ENCODE measurements around the gene MBD4. TPM values are rescaled to one million over a fixed set of nuclear protein-coding genes. Genes with fewer than 3 reads are reported as not detected.

Gene MBD4
- total RNA-seq, 4 donors from 2014 or later = 15.5 to 42.0 (median 32.8) TPM

GRCh38 chr3:129412542-129413198, 27.1 kb downstream of the MBD4 start:
- WGBS, 2 donors = 36 to 56% methylated on average over 6 of the region's 6 CpGs

GRCh38 chr3:129410971-129411370, 28.8 kb downstream of the MBD4 start:
- 86 to 88% methylated on average over 17 of the region's 17 CpGs for WGBS, 2 donors
- no peaks in the 10 kb centered on the region for H3K9me3 ChIP-seq
- no peak for DNase-seq (ENCODE audit: low spot score in 2 of 2)
- no peak for TF ChIP-seq EP300 (IDR thresholded peaks at IDR 0.05)
- TF ChIP-seq POLR2A (IDR thresholded peaks at IDR 0.05) = no peak
- no peak for TF ChIP-seq CTCF (IDR thresholded peaks at IDR 0.05)
- no peaks in the 10 kb centered on the region for H3K4me1 ChIP-seq
- H3K27ac ChIP-seq = no peak overlapping the region
- H3K4me3 ChIP-seq = no peak overlapping the region
- no peaks in the 10 kb centered on the region for H3K36me3 ChIP-seq
- no peaks in the 10 kb centered on the region for H3K27me3 ChIP-seq

More at GRCh38 chr3:129412542-129413198, 27.1 kb downstream of the MBD4 start:
- Histone ChIP-seq H3K36me3 (no peaks in the 10 kb centered on the region), H3K27ac (no peak overlapping the region), H3K27me3 (no peaks in the 10 kb centered on the region), H3K4me3 (no peak overlapping the region), H3K4me1 (no peaks in the 10 kb centered on the region), H3K9me3 (no peaks in the 10 kb centered on the region)
- TF ChIP-seq POLR2A (IDR thresholded peaks at IDR 0.05) = no peak
- TF ChIP-seq CTCF (IDR thresholded peaks at IDR 0.05) = no peak
- TF ChIP-seq EP300 (IDR thresholded peaks at IDR 0.05) = no peak
- DNase-seq (ENCODE audit: low spot score in 2 of 2) = no peak

- no peaks in the 10 kb centered on the region for H3K4me1 ChIP-seq
- no peaks in the 10 kb centered on the region for H3K27me3 ChIP-seq
- no peak for TF ChIP-seq POLR2A (IDR thresholded peaks at IDR 0.05)
- TF ChIP-seq CTCF (IDR thresholded peaks at IDR 0.05) = no peak
- no peak for TF ChIP-seq EP300 (IDR thresholded peaks at IDR 0.05)
- H3K27ac ChIP-seq = no peak overlapping the region
- no peak for DNase-seq (ENCODE audit: low spot score in 2 of 2)
- no peak overlapping the region for H3K4me3 ChIP-seq
- 77 to 80% methylated on average over 2 of the region's 2 CpGs for WGBS, 2 donors
- no peaks in the 10 kb centered on the region for H3K9me3 ChIP-seq
- H3K36me3 ChIP-seq = no peaks in the 10 kb centered on the region
Measured at GRCh38 chr3:129409541-129409940, 30.2 kb downstream of the MBD4 start.

- Histone ChIP-seq H3K4me3 (no peak overlapping the region), H3K9me3 (no peaks in the 10 kb centered on the region), H3K4me1 (no peaks in the 10 kb centered on the region), H3K27ac (no peak overlapping the region), H3K27me3 (no peaks in the 10 kb centered on the region), H3K36me3 (no peaks in the 10 kb centered on the region)
- TF ChIP-seq CTCF (IDR thresholded peaks at IDR 0.05) = no peak
- DNase-seq (ENCODE audit: low spot score in 2 of 2) = no peak
- WGBS, 2 donors = 77 to 81% methylated on average over 5 of the region's 5 CpGs
Measured at GRCh38 chr3:129404610-129405009, 35.1 kb downstream of the MBD4 start.

- Histone ChIP-seq H3K9me3 (no peaks in the 10 kb centered on the region), H3K27ac (no peak overlapping the region), H3K4me1 (no peaks in the 10 kb centered on the region), H3K36me3 (no peaks in the 10 kb centered on the region), H3K27me3 (no peaks in the 10 kb centered on the region), H3K4me3 (no peak overlapping the region)
- no peak for DNase-seq (ENCODE audit: low spot score in 2 of 2)
- TF ChIP-seq EP300 (IDR thresholded peaks at IDR 0.05) (no peak), CTCF (IDR thresholded peaks at IDR 0.05) (no peak), POLR2A (IDR thresholded peaks at IDR 0.05) (no peak)
- WGBS, 2 donors = 76 to 78% methylated on average over 7 to 8 of the region's 8 CpGs
Measured at GRCh38 chr3:129404130-129404529, 35.6 kb downstream of the MBD4 start.
